HG02623 (cell line): ENCODE results near the gene REG4.
"Not testable (repeated sequence)": the region's sequence is repeated elsewhere in the genome, so short reads cannot be mapped to it uniquely, and the experiment has no call there.

Experiments
- ATAC-seq: cut with Tn5 transposase; IDR thresholded peaks from one replicate; pipeline ENCODE4 v1.9.1; 2021; ENCODE audit warnings: moderate library complexity; ENCODE audit not compliant: unreplicated experiment

Gene REG4

DNA sequence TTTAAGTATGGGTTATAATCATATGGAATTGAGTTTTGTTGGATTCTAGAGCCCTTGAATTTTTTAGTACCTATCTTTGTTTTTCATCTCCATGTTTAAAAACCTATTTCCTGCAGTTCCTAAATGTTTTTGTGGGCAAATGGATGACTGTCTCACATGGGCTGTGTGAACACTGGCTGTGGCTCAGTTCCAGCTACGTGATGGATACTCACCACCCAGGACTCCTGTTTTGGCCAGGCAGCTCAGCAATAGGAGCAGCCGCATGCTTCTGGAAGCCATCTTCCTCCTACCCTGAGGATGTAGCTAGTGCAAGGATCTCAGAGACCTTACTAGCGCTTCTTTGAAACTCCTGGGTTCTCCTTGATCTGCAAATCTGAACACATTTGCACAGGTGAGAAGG lies 2.8 kb downstream of the REG4 start:
- no peak for ATAC-seq

GRCh38 chr1:119806489-119806888 lies 4.8 kb downstream of the REG4 start:
- ATAC-seq, result no peak

DNA sequence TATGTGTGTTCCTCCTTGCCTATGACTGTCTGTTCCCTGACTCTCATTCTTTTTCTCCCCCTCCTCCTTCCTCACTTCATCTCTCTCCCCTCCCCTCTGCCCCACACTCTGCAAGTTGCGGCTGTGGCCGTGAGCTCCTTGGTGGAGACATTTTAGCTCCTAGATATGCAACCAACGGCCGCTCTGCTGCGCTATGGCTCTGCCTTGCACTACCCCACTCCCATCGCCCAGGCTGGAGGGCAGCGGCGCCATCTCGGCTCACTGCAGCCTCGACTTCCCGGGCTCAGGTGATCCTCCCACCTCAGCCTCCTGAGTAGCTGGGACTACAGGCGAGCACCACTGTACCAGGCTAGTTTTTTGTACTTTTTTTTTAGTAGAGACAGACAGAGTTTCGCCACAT lies 5.5 kb downstream of the REG4 start:
- ATAC-seq, result no peak

- ATAC-seq, result no peak
Observed at GRCh38 chr1:119805247-119805646, 6.0 kb downstream of the REG4 start.

DNA sequence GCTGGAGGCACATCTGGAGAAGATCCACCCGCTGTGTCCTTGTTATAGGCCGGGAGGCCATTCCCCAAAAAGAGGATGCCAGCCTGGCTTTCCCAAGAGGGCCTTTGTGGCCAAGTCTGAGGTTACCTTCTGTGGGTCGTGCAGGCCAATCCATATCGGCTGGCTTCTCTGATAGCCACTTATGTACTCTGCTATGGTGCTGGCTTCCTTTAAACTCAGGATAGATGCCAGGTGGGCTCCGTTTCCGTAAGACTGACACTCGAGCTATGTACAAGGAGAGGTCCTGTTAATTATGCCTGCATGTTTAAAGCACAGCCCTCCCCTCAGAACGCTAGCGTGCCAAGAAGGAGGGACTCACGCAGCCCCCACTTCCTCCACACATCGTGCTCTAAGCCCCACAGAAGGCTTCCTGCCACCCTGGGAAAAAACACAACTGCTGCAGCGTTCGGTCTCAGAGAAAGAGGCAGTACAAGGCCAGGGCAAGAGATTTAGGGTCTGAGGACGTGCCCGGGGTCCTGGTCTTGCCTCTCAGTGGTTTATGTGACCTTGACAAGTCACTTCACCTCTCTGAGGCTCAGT lies 11.6 kb downstream of the REG4 start:
- no peak for ATAC-seq

GRCh38 chr1:119799003-119799402 lies 12.3 kb downstream of the REG4 start:
- ATAC-seq, result no peak

DNA sequence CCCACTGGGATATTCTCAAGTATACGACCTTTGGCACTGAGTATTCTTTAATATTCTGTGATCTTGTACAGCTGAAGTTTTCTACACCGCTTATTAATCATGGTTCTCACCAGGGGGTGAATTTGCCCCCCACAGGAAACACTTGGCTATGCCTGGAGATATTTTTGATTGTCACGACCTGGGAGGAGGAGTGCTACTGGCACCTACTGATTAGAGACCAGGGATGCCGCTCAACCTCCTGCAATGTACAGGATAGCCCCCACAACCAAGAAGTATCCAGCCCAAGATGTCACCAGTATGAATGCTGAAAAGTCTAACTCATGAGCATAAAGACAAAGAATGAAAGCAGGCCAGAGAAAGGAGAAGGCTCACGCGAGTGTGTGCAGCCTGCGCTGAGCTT lies 13.7 kb downstream of the REG4 start:
- no peak for ATAC-seq

DNA sequence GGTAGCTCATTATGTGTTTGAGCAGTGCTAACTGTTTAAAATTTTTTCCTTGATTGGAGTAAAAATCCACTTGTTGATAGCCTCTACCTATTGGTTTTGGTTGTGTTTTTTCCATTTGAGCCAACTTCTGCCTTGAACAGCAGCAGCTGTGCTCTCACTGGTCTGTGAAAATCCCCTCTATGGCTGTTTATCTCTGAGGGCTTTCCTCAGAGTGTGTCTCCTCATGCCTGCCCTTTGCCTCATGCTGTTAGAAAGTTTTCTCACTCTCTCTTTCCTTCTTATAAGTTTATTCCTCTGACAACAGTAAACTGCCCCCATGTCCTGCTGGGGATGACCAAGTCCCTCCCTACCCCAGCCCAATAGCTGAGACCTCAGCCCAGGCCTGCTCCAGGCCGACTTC lies 14.1 kb downstream of the REG4 start:
- ATAC-seq, result no peak

- ATAC-seq, result no peak
Observed at GRCh38 chr1:119795261-119796200, 15.7 kb downstream of the REG4 start.

DNA sequence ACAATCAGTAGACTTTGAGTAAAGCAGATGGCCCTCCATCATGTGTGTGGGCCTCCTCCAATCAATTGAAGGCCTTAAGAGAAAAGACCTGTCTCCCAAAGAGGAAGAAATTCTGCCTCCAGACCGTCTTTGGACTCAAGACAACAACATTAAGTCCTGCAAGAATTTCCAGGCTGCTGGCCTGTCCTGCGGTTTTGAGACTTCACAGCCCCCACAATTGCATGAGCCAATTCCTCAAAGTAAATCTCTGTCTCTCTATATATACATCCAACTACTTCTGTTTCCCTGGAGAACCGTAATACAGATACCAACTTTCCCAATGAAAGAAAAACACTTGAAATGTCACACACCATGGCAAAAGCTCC lies 16.4 kb downstream of the REG4 start:
- ATAC-seq, result no peak

GRCh38 chr1:119794230-119794875 lies 16.9 kb downstream of the REG4 start:
- ATAC-seq, result no peak

DNA sequence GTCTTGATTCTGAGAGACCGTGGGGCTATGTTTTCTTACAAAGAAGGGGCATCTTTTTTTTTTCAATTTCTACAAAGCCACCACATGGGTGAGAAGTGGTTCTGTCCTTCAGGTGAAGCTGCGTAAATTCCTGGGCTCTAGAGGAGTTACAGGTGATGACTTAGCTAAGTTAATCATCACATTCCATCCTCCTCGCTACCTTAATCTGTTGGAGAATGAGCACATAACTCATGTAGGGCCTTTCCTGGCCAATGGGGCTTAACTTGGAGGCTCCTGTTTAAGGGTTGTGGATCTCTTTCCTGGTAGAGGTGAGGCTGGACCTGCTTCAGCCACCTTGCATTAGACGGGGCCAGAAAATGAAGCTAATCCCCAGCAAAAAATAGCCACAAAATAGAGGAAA lies 19.9 kb downstream of the REG4 start:
- ATAC-seq, result no peak

GRCh38 chr1:119790451-119791198 lies 20.6 kb downstream of the REG4 start:
- ATAC-seq, result no peak

DNA sequence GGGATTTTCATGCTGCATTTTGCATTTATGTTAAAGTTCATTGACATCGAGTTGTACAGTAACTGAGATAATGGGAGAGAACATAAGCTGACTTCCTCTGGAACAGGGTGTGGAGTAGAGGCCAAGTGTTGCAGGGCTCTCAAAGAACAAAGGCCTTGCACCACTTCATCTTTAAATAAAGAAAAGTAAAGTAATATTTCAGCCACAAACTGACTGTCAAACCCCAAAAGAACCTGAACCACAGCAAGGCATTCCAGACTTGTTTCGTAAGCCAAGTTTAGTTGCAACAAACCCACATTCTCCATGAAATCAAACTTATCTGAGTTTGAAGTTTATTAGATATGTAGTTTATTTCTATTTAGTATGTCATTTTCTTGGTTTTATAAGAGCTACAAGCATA lies 23.5 kb downstream of the REG4 start:
- no peak for ATAC-seq

GRCh38 chr1:119786473-119787050 lies 24.7 kb downstream of the REG4 start:
- not testable (repeated sequence) for ATAC-seq

GRCh38 chr1:119786046-119786445 lies 25.2 kb downstream of the REG4 start:
- ATAC-seq, result not testable (repeated sequence)

DNA sequence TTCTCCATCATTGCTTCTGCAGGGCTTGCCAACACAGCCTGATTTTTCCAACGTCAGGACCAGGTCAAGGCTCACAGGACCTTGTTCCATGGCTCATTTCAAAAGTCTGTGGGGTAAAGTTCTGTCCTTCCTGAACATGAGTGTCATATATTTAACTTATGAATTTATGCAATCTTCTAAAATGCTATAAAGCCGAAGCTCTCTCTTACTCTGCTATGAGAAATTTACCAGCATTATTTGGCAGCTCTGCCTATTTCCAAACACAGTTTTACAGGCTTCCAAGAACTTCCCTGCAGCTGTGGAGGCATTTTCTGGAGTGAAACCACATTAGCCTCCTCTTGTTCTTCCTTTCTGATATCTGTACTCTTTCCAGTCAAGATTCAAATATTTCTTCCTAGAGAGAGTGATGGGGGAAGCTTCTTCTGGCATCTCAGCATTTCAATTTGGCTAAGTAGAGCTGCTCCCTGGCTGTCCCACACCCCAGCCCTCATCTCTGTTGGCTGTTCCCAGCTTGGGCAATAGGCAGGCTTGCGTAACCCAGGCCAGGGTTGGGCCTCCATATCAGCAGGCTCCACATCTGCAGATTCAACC lies 27.0 kb downstream of the REG4 start:
- no peak for ATAC-seq

DNA sequence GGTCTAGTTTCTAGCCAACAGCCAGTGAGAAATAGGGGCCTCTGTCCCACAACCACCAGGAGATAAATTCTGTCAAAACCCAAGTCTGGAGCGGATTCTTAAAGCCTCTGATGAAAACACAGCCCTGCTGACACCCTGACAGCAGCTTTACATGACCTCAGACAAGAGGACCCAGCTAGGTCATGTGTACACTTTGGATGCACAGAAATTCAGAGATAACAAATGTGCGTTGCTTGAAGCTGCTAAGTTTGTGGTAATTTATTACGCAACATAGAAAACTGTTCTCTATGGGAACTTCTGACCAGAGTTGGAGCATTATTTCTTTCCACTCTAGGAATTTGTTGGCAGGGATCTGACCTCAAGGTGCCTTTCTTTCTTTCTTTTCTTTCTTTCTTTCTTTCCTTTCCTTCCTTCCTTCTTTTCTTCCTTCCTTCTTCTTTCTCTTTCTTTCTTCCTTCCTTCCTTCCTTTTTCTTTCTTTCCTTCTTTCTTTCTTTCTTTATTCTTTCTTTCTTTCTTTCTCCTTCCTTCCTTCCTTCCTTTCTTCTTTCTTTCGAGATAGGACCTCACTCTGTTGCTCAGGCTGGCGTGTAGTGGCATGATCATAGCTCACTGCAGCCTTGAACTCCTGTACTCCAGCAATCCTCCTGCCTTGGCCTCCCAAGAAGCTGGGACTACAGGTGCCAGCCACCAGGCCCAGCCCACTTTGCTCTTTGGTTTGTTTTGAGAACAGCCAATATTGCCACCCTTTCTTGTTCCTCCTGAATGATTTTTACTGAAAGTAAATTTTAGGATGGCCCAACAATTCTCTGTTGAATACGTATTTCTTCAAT lies 27.7 kb downstream of the REG4 start:
- no peak for ATAC-seq

DNA sequence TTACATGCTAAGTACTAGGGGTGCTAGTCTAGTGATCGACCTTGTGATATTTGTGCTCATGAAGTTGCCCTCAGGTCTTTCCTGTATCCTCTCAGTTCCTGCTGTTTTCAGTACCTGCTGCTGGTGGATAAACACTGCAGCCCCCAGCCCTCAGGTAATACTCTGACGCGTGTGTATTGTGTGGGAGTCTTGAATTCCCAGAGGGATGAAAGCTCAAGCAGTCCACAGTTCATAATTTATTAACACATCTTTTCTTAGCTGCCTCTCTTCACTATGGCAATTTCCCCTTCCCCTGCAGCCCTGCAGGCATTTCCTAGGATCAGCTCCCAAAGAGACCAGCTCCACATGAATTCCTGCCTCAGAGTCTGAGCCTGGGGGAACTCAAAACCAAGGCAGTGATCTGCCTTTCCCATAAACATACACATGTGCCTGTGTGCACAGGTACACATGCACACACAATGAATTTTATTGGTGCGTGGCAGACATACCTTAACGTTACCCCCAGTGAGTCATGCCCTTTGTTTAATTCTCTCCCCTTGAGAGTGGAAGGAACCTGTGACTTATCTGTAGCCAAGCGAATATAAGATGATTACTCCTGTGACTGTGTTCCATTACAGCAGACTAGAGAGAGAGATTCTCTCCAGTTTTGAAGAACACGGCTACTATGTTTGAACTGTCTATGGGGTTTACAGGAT lies 28.5 kb downstream of the REG4 start:
- ATAC-seq, result no peak
